HG03025 (cell line): ENCODE measurements around the gene COQ9.

ENCODE experiments used
- ATAC-seq: cut with Tn5 transposase; IDR thresholded peaks from one replicate; pipeline ENCODE4 v1.9.1; 2021; ENCODE audit warnings: mild to moderate bottlenecking, moderate library complexity; ENCODE audit not compliant: unreplicated experiment, low FRiP score

COQ9 gene

DNA sequence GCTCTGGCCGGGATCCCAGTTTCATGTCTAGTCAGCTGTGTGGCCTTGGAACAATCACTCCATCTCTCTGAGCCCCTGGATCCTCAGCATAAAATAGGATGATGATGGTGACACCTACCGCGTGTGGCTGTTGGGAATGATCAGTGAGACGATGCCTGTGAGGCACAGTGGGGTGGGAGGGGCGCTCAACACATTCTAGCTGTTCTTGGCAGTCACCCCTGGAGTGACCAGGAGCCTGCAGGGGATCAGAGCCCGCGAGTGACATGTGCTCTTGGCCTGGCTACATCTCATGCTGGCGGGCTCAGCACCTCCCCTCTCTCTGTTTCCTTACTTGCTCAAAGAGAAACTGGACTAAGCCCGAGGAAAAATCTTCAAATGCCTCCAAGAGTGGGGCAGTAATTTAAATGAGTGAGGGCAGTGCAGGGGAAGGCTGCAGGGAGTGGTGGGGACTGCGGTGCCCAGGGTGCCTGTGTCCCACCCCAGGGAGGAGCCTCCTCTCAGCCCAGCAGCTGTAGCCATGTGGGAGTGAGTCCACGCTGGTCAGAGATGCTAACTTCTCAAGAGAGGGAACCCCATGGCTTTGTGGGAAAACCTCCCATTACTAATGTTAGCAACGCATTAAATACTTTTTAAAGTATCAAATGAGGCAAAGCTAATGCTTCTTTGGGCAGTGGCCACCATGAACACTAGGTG, 62.1 kb downstream of the COQ9 start:
- no peak for ATAC-seq

DNA sequence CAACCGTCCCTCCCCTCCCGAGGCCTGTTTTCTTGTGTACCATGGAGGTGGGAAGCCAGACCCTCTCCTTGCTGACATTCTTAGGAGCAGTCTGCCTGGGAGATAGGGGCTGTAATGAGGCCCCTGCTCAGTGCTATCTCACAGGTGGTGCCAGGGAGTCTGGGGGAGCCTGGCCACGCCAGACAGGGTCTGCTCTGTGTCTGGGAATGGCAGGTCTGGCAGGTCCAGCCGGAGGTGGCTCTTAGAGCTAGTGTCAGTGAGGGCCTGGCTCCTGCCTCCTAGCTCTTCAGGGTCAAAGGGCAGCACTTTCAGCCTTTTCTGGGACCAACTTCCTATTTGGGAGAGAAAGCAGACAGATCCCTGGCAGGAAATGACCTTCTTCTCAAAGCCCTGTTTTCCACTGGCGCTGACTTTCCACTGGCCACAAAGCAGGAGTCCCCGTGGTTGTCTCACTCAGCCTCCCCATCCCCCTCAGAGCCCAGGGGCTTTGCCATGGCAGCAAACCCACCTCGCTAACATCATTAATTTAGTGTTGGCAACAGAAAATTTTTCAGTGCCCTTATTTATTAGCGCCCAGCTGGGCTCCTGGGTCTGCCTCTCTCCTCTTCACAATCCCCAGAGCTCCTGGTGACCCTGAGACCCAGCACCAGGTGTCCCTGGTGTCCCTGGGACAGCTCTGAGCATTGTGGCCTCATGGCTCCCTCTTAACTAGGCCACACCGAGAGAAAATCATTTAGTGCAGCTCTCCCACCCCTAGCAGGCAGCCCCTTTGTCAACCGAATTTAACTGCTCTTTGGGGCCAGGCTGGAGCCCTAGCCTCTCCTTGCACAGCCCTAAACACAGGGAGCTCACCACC, 63.0 kb downstream of the COQ9 start:
- ATAC-seq, result no peak
